GM18520 (cell line): ENCODE measurements around the gene SF3B4.
"Not testable (repeated sequence)": the region's sequence is repeated elsewhere in the genome, so short reads cannot be mapped to it uniquely, and the experiment has no call there.

ENCODE experiments used
- ATAC-seq: cut with Tn5 transposase; IDR thresholded peaks from one replicate; pipeline ENCODE4 v1.9.1; 2021; ENCODE audit not compliant: unreplicated experiment

The SF3B4 gene

GRCh38 chr1:149927563-149928400 is at the start of gene SF3B4:
Gene SF3B4 (minus strand): TSS chr1:149927803. CDS start chr1:149927759, 44 bp downstream.
- ATAC-seq, result peak; percentile 77

- no peak for ATAC-seq
Observed at GRCh38 chr1:149977345-149977744, 49.7 kb upstream of the SF3B4 start.

GRCh38 chr1:149972547-149972946 is 44.9 kb upstream of the SF3B4 start:
- no peak for ATAC-seq

GRCh38 chr1:149967646-149968045 is 40.0 kb upstream of the SF3B4 start:
- no peak for ATAC-seq

- no peak for ATAC-seq
Observed at GRCh38 chr1:149967041-149967440, 39.4 kb upstream of the SF3B4 start.

GRCh38 chr1:149966405-149966804 is 38.8 kb upstream of the SF3B4 start:
- ATAC-seq, result no peak

- no peak for ATAC-seq
Observed at GRCh38 chr1:149965440-149965839, 37.8 kb upstream of the SF3B4 start.

- ATAC-seq, result no peak
Observed at GRCh38 chr1:149963358-149963757, 35.8 kb upstream of the SF3B4 start.

- ATAC-seq, result no peak
Observed at GRCh38 chr1:149962736-149963135, 35.1 kb upstream of the SF3B4 start.

- ATAC-seq, result no peak
Observed at GRCh38 chr1:149962039-149962647, 34.5 kb upstream of the SF3B4 start.

GRCh38 chr1:149957548-149957947 is 29.9 kb upstream of the SF3B4 start:
- not testable (repeated sequence) for ATAC-seq

- no peak for ATAC-seq
Observed at GRCh38 chr1:149949911-149950310, 22.3 kb upstream of the SF3B4 start.

GRCh38 chr1:149945206-149945605 is 17.6 kb upstream of the SF3B4 start:
- no peak for ATAC-seq

- no peak for ATAC-seq
Observed at GRCh38 chr1:149942885-149943284, 15.3 kb upstream of the SF3B4 start.

GRCh38 chr1:149942207-149942606 is 14.6 kb upstream of the SF3B4 start:
- no peak for ATAC-seq

- ATAC-seq, result no peak
Observed at GRCh38 chr1:149940427-149940826, 12.8 kb upstream of the SF3B4 start.

- ATAC-seq, result not testable (repeated sequence)
Observed at GRCh38 chr1:149938668-149939003, 11.0 kb upstream of the SF3B4 start.

- ATAC-seq, result no peak
Observed at GRCh38 chr1:149937759-149938158, 10.2 kb upstream of the SF3B4 start.

GRCh38 chr1:149936992-149937705 is 9.5 kb upstream of the SF3B4 start:
- ATAC-seq, result no peak

GRCh38 chr1:149936170-149936991 is 8.8 kb upstream of the SF3B4 start, which contains the start of gene MTMR11:
Gene MTMR11 (minus strand): TSS chr1:149936879. CDS start chr1:149936647, 232 bp downstream.
- no peak for ATAC-seq

GRCh38 chr1:149934356-149934755 is 6.8 kb upstream of the SF3B4 start:
- no peak for ATAC-seq
